Cerebellar nuclear complex (tissue), 1 donor: ENCODE data around the gene CTSK.
"Not testable (repeated sequence)": the region's sequence is repeated elsewhere in the genome, so short reads cannot be mapped to it uniquely, and the experiment has no call there.

Source experiments
- DNase-seq, 2 experiments: peaks; one replicate each; lab custom pipeline; 2025; lab: John Stamatoyannopoulos, UW

The CTSK gene

GRCh38 chr1:150805899-150806298 is 2.2 kb downstream of the CTSK start:
- no peak for DNase-seq

- no peak for DNase-seq
Observed at GRCh38 chr1:150804671-150805070, 3.4 kb downstream of the CTSK start.

- DNase-seq, result no peak
Observed at GRCh38 chr1:150799089-150799488, 9.0 kb downstream of the CTSK start.

GRCh38 chr1:150798525-150798924 is 9.5 kb downstream of the CTSK start:
- DNase-seq, result no peak

- DNase-seq, result no peak
Observed at GRCh38 chr1:150796374-150796773, 11.7 kb downstream of the CTSK start.

- not testable (repeated sequence) for DNase-seq
Observed at GRCh38 chr1:150793778-150794177, 14.3 kb downstream of the CTSK start.

- no peak for DNase-seq
Observed at GRCh38 chr1:150793221-150793620, 14.8 kb downstream of the CTSK start.

- DNase-seq, result no peak
Observed at GRCh38 chr1:150791585-150791984, 16.5 kb downstream of the CTSK start.

- DNase-seq, result no peak
Observed at GRCh38 chr1:150789396-150789795, 18.7 kb downstream of the CTSK start.

GRCh38 chr1:150788946-150789345 is 19.1 kb downstream of the CTSK start:
- no peak for DNase-seq

GRCh38 chr1:150787455-150787854 is 20.6 kb downstream of the CTSK start:
- DNase-seq, result no peak

GRCh38 chr1:150780510-150780909 is 27.6 kb downstream of the CTSK start:
- no peak for DNase-seq

GRCh38 chr1:150778409-150778808 is 29.7 kb downstream of the CTSK start:
- no peak for DNase-seq

- DNase-seq, result no peak
Observed at GRCh38 chr1:150777544-150777943, 30.5 kb downstream of the CTSK start.

GRCh38 chr1:150775931-150776505 is 32.0 kb downstream of the CTSK start:
- DNase-seq, result not testable (repeated sequence)

- no peak for DNase-seq
Observed at GRCh38 chr1:150775276-150775675, 32.8 kb downstream of the CTSK start.

- no peak for DNase-seq
Observed at GRCh38 chr1:150772326-150772725, 35.7 kb downstream of the CTSK start.

GRCh38 chr1:150767704-150768103 is 40.4 kb downstream of the CTSK start:
- not testable (repeated sequence) for DNase-seq

- DNase-seq, result not testable (repeated sequence)
Observed at GRCh38 chr1:150765977-150766301, 42.1 kb downstream of the CTSK start.

GRCh38 chr1:150765296-150765976 is 42.6 kb downstream of the CTSK start, which contains the start of gene CTSS:
Gene CTSS (minus strand): TSS chr1:150765778. CDS start chr1:150764763, 1,015 bp downstream.
- no peak for DNase-seq

- no peak for DNase-seq
Observed at GRCh38 chr1:150764617-150765101, 43.4 kb downstream of the CTSK start.

GRCh38 chr1:150763018-150763417 is 45.0 kb downstream of the CTSK start:
- no peak for DNase-seq

GRCh38 chr1:150762552-150762951 is 45.5 kb downstream of the CTSK start:
- DNase-seq, result no peak

GRCh38 chr1:150761801-150762200 is 46.3 kb downstream of the CTSK start:
- DNase-seq, result no peak
